K562 (cell line): Measurements from ENCODE around the gene TSGA10. TPM values are rescaled to one million over a fixed set of nuclear protein-coding genes. Genes with fewer than 3 reads are reported as not detected.
A peak's percentile ranks its signal among the peaks of the same experiment; 100 is the strongest.

Experiments
- CBX5 ChIP-seq: IDR thresholded peaks from 2 replicates; pipeline ENCODE4 v1.6.1; 2014; ENCODE audit warnings: low read depth, borderline replicate concordance
- CEBPZ ChIP-seq: fragments of 150-350 bp; IDR thresholded peaks from 2 replicates; pipeline ENCODE4 v1.6.1; 2014; ENCODE audit warnings: low read depth, mild to moderate bottlenecking, low read length, borderline replicate concordance
- E2F1 ChIP-seq: sonication (generic); formaldehyde crosslinking; IDR thresholded peaks from 2 replicates; pipeline ENCODE4 v1.8.1; 2023; ENCODE audit warnings: mild to moderate bottlenecking, missing genetic modification reagents, moderate library complexity
- FIP1L1 ChIP-seq: fragments of 200-400 bp; formaldehyde crosslinking; IDR thresholded peaks from 2 replicates; pipeline ENCODE4 v1.6.1; 2018; ENCODE audit warnings: mild to moderate bottlenecking, low read depth, low read length; ENCODE audit not compliant: poor library complexity, severe bottlenecking
- L3MBTL2 ChIP-seq: fragments of 450-650 bp; IDR thresholded peaks from 2 replicates; pipeline ENCODE4 v1.6.1; 2016; ENCODE audit warnings: mild to moderate bottlenecking, moderate library complexity
- LCOR ChIP-seq: sonication (generic); formaldehyde crosslinking; IDR thresholded peaks from 2 replicates; pipeline ENCODE4 v1.8.0; 2022; ENCODE audit warnings: mild to moderate bottlenecking, missing genetic modification reagents
- NRF1 ChIP-seq, 2 experiments: fragments of 450-650 bp; IDR thresholded peaks in 1 of 2; conservative IDR thresholded peaks in 1 of 2; 2 replicates each; pipeline ENCODE4 v1.6.1; 2014; ENCODE audit warnings: mild to moderate bottlenecking in 2 of 2
- RREB1 ChIP-seq: fragments of 250-450 bp; sonication (Bioruptor Pico); IDR thresholded peaks from 2 replicates; pipeline ENCODE4 v1.4.0; 2020
- TRIM28 ChIP-seq: fragments of 450-650 bp; IDR thresholded peaks from 2 replicates; pipeline ENCODE4 v1.6.1; 2017
- ZBTB2 ChIP-seq: fragments of 450-650 bp; IDR thresholded peaks from 2 replicates; pipeline ENCODE4 v1.6.1; 2016; ENCODE audit warnings: antibody characterized with exemption
- ZBTB34 ChIP-seq: fragments of 250-450 bp; sonication (Bioruptor Pico); IDR thresholded peaks from 2 replicates; pipeline ENCODE4 v1.8.0; 2021; ENCODE audit warnings: mild to moderate bottlenecking, moderate library complexity
- ZEB2 ChIP-seq: fragments of 450-650 bp; IDR thresholded peaks from 2 replicates; pipeline ENCODE4 v1.6.1; 2016
- ZNF23 ChIP-seq: fragments of 250-450 bp; sonication (Bioruptor Pico); IDR thresholded peaks from 2 replicates; pipeline ENCODE4 v1.4.0; 2020; ENCODE audit warnings: mild to moderate bottlenecking
- polyA plus RNA-seq, 8 experiments: library from polyadenylated mRNA; depleted of rRNA in 4 of 8; stranded (reverse) in 5 of 8; unstranded in 3 of 8; fragments of >200 nt; fragmentation: Nextera tagmentation in 2 of 8; fragmentation: Illumina TruSeq in 1 of 8; extraction: Ambion mirVana in 2 of 8; extraction: Trizol in 1 of 8; gene quantifications; 2 replicates each; pipeline versions ENCODE4 v1.2.1 to v1.2.3, GENCODE V29; 2011 to 2014; ENCODE audit warnings: inconsistent platforms in 1 of 8, missing spikeins in 1 of 8
- total RNA-seq, 7 experiments: library from RNA; depleted of rRNA in 6 of 7; stranded (reverse); fragments of >200 nt in 6 of 7; fragmentation: Illumina TruSeq in 2 of 7; extraction: Trizol in 2 of 7; gene quantifications; 2 replicates each; pipeline versions ENCODE4 v1.2.1 to v1.2.3, GENCODE V29; 2011 to 2021; ENCODE audit warnings: low replicate concordance in 1 of 7

TSGA10 gene
- total and polyA plus RNA-seq, 9 of the 15 experiments (the other 6 are each of a cell fraction or from before 2014, with no cell fraction given), result 2.1 to 11.3 (median 3.2) TPM

GRCh38 chr2:99141110-99142108 is 13.3 kb downstream of the TSGA10 start, which contains the start of gene C2orf15 (continued):
- TF ChIP-seq ZBTB2 (peak; percentile 97), ZBTB34 (CRISPR knock-in tag) (no peak), NRF1 (conservative IDR thresholded peaks at IDR 0.05 in 1 of 2, IDR thresholded peaks at IDR 0.05 in 1 of 2) (peak; percentile 96 to 97), CBX5 (no peak), TRIM28 (no peak), L3MBTL2 (peak; percentile 24; the same call in 1 of the 2 replicates), ZEB2 (peak; percentile 74), ZNF23 (no peak), FIP1L1 (no peak), RREB1 (CRISPR knock-in tag) (0 out of 2 replicates have a peak, but pooled peaks have one; percentile 62), E2F1 (CRISPR knock-in tag) (0 out of 2 replicates have a peak, but pooled peaks have one; percentile 20), CEBPZ (no peak), LCOR (peak; percentile 77)
